T-helper 2 cell treated with Interferon-gamma antibody and Interleukin-4, amounts not matched to agents 5 μg/mL and 100 μg/mL, for 36 hours (primary cell): ENCODE results near the gene JSRP1.
"Not testable (repeated sequence)": the region's sequence is repeated elsewhere in the genome, so short reads cannot be mapped to it uniquely, and the experiment has no call there.

ENCODE experiments used
- DNase-seq: peaks from one replicate; pipeline ENCODE4 v3.0.0; 2021; ENCODE audit warnings: low spot score
- H3K27ac Mint-ChIP-seq: one replicate; pipeline ENCODE4 v1.8.0; 2021; ENCODE audit warnings: mild to moderate bottlenecking, mixed read lengths
- H3K27me3 Mint-ChIP-seq: one replicate; pipeline ENCODE4 v1.8.0; 2021; ENCODE audit warnings: low read depth, mixed read lengths
- H3K36me3 Mint-ChIP-seq: one replicate; pipeline ENCODE4 v1.8.0; 2021; ENCODE audit warnings: low read depth, mixed read lengths
- H3K4me1 Mint-ChIP-seq: one replicate; pipeline ENCODE4 v1.8.0; 2021; ENCODE audit warnings: low read depth, mixed read lengths
- H3K4me3 Mint-ChIP-seq: one replicate; pipeline ENCODE4 v1.8.0; 2022; ENCODE audit warnings: mild to moderate bottlenecking, moderate library complexity, mixed read lengths
- H3K9me3 Mint-ChIP-seq: one replicate; pipeline ENCODE4 v1.8.0; 2021; ENCODE audit warnings: mixed read lengths

The JSRP1 gene

GRCh38 chr19:2288338-2288817 is 32.2 kb upstream of the JSRP1 start:
- Mint-ChIP-seq H3K27ac (peak overlapping the region; percentile 98), H3K9me3 (no peaks in the 10 kb centered on the region), H3K36me3 (peaks cover 17% of the 10 kb centered on the region)

GRCh38 chr19:2287585-2288337 is 31.5 kb upstream of the JSRP1 start:
- peaks cover 4% of the 10 kb centered on the region for H3K27me3 Mint-ChIP-seq
- peaks cover 14% of the 10 kb centered on the region for H3K36me3 Mint-ChIP-seq
- peaks cover 18% of the 10 kb centered on the region for H3K4me1 Mint-ChIP-seq
- H3K9me3 Mint-ChIP-seq: no peaks in the 10 kb centered on the region
- no peak overlapping the region for H3K4me3 Mint-ChIP-seq
- H3K27ac Mint-ChIP-seq: peak overlapping the region; percentile 98
- no peak for DNase-seq

More at GRCh38 chr19:2288338-2288817, 32.2 kb upstream of the JSRP1 start:
- H3K27me3 Mint-ChIP-seq: no peaks in the 10 kb centered on the region
- DNase-seq: no peak
- peaks cover 15% of the 10 kb centered on the region for H3K4me1 Mint-ChIP-seq
- H3K4me3 Mint-ChIP-seq: peak overlapping the region; percentile 89

DNA sequence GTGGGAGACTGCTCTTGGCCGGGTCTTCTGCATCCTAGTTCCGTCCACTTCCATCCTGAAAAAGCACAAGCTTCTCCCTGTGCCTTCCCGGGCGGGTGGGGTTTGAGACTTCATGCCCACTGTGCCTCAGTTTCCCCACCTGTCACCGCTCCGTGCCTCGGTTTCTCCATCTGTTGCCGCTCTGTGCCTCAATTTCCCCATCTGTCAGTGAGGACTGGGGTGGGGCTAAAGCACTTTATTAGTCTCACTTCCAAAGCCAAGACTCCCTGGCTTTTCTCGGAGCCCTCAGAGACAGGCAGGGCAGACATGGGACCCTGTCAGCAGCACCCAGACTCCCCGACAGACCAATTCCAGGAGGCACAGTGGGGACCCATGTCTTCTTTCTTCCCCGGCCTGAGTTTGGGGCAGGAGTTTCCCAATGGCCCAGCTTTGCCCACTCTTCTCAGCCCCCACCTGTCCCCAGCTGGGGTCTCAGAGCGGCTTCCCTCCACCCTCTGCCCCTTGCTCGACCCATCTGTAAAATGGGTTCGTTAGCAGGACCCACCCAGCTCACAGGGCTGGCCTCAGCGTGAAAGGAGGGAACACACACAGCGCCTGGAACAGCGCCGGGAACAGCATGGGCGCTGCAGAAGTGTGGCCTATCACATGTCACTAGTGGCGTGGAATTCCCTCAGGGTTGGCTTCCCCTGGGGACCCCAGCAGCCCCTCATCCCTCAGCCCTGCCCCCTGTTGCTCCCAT is 30.4 kb upstream of the JSRP1 start:
- peaks cover 25% of the 10 kb centered on the region for H3K4me1 Mint-ChIP-seq
- H3K27me3 Mint-ChIP-seq: peaks cover 7% of the 10 kb centered on the region
- no peak overlapping the region for H3K4me3 Mint-ChIP-seq
- DNase-seq: no peak
- H3K9me3 Mint-ChIP-seq: no peaks in the 10 kb centered on the region
- H3K36me3 Mint-ChIP-seq: peaks cover 9% of the 10 kb centered on the region
- H3K27ac Mint-ChIP-seq: peak overlapping the region; percentile 7

GRCh38 chr19:2283835-2284507 is 27.8 kb upstream of the JSRP1 start:
- H3K27ac Mint-ChIP-seq: no peak overlapping the region
- H3K27me3 Mint-ChIP-seq: peaks cover 7% of the 10 kb centered on the region
- H3K9me3 Mint-ChIP-seq: no peaks in the 10 kb centered on the region
- no peak overlapping the region for H3K4me3 Mint-ChIP-seq
- no peaks in the 10 kb centered on the region for H3K36me3 Mint-ChIP-seq
- no peak for DNase-seq
- H3K4me1 Mint-ChIP-seq: peaks cover 17% of the 10 kb centered on the region

- no peak for DNase-seq
- peak overlapping the region; percentile 27 for H3K4me3 Mint-ChIP-seq
- peaks cover 9% of the 10 kb centered on the region for H3K4me1 Mint-ChIP-seq
- H3K9me3 Mint-ChIP-seq: no peaks in the 10 kb centered on the region
- peaks cover 7% of the 10 kb centered on the region for H3K27me3 Mint-ChIP-seq
- H3K36me3 Mint-ChIP-seq: no peaks in the 10 kb centered on the region
- no peak overlapping the region for H3K27ac Mint-ChIP-seq
Observed at GRCh38 chr19:2282862-2283237, 26.6 kb upstream of the JSRP1 start.

DNA sequence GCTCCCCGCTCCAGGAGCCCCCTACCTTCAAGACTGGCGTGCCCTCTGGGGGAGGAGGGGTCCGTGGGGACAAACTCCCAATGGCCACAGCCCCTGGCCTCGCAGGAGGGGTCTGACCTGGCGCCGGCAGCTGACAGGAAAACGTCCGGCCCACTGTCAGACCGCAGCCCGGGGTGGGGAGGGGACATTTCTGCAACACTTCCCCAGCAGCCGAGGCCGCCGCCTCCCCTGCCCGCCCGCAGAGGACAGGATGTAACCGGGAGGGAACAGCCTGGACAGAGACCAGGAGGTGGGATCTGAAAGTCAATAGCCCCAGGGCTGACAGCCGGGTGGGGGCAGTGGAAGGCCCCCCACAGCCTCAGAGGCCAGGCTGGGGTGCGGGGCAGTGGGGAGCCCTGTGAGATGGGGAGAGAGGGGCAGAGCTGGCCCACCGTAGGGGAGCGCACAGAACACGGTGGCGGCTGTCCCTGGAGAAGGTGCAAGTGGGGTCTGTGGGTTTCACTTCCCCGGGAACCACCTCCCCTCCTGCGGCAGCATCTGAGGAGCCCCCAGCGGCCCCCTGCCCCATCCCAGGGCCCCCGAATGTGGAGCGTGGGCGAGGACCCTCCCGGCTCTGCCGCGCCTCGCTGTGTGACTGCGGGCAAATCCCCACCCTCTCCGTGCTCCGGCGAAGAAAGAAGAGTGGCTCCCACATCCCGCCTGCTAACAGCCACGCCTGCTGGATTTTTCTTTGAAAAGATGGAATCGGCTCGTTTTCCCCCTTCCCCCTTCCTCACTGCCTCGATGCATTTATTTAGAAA is 26.0 kb upstream of the JSRP1 start, which contains the start of gene PEAK3:
PEAK3 (minus strand) TSS at position 114 of the 800 bp plus-strand sequence. CDS start 1,244 bp downstream, outside the sequence.
- Mint-ChIP-seq H3K27ac (peak within 1 kb of the TSS; percentile 49), H3K9me3 (no peaks in the 10 kb centered on the region), H3K36me3 (no peaks in the 10 kb centered on the region), H3K27me3 (peaks cover 7% of the 10 kb centered on the region), H3K4me1 (peaks cover 9% of the 10 kb centered on the region), H3K4me3 (peak within 1 kb of the TSS; percentile 73)
- peak; percentile 38 for DNase-seq

DNA sequence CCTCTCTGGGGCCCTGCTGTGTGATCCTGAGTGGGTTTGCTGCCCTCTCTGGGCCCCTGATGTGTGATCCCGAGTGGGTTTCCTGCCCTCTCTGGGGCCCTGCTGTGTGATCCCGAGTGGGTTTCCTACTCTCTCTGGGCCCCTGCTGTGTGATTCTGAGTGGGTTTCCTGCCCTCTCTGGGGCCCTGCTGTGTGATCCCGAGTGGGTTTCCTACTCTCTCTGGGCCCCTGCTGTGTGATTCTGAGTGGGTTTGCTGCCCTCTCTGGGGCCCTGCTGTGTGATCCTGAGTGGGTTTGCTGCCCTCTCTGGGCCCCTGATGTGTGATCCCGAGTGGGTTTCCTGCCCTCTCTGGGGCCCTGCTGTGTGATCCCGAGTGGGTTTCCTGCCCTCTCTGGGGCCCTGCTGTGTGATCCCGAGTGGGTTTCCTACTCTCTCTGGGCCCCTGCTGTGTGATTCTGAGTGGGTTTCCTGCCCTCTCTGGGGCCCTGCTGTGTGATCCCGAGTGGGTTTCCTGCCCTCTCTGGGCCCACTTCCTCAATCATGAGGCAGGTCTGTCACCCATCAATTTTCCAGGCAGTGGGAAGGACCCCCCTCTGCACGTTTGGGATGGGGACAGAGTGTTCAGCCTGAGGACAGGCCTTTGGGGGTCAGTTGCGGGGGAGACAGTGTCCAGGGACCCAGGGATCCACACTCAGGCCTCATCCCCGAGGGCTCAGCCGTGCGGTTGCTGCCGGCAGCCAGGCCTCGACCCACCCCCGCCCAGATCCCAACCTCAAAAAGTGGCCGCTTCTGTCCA is 25.2 kb upstream of the JSRP1 start:
- H3K27ac Mint-ChIP-seq, DNase-seq, H3K27me3 Mint-ChIP-seq, H3K36me3 Mint-ChIP-seq, H3K9me3 Mint-ChIP-seq, H3K4me1 Mint-ChIP-seq: not testable (repeated sequence)
- peak overlapping the region; percentile 73 for H3K4me3 Mint-ChIP-seq

DNA sequence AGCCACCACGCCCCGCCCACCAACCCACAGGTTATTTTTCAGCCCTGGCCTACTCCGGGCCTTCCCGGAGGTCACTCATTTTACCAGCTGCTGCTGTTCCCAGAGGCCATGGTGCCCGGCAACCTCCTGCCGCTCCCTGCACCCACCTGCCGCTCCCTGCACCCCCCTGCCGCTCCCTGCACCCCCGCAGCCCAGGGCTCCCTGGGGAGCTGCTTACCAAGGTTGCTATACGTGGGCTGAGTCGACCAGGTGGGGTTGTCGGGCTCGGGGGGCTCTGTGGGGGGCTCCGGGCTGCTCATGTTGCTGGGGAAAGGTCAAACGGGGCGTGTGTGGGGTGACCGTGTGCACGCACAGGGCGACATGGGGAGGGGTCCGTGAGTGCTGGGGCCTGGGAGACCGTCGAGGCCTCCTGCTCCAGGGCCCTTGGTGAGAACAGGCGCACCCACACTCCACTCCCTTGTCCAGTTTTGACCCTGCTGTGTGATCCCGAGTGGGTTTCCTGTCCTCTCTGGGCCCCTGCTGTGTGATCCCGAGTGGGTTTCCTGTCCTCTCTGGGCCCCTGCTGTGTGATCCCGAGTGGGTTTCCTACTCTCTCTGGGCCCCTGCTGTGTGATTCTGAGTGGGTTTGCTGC is 24.5 kb upstream of the JSRP1 start:
- peaks cover 7% of the 10 kb centered on the region for H3K27me3 Mint-ChIP-seq
- H3K4me1 Mint-ChIP-seq: peaks cover 9% of the 10 kb centered on the region
- H3K27ac Mint-ChIP-seq: no peak overlapping the region
- no peak for DNase-seq
- no peak overlapping the region for H3K4me3 Mint-ChIP-seq
- H3K9me3 Mint-ChIP-seq: no peaks in the 10 kb centered on the region
- H3K36me3 Mint-ChIP-seq: no peaks in the 10 kb centered on the region

- DNase-seq: no peak
- Mint-ChIP-seq H3K4me1 (peaks cover 22% of the 10 kb centered on the region), H3K27me3 (peaks cover 7% of the 10 kb centered on the region), H3K4me3 (no peak overlapping the region), H3K9me3 (no peaks in the 10 kb centered on the region), H3K27ac (no peak overlapping the region), H3K36me3 (peaks cover 13% of the 10 kb centered on the region)
Observed at GRCh38 chr19:2278459-2279158, 22.4 kb upstream of the JSRP1 start.

DNA sequence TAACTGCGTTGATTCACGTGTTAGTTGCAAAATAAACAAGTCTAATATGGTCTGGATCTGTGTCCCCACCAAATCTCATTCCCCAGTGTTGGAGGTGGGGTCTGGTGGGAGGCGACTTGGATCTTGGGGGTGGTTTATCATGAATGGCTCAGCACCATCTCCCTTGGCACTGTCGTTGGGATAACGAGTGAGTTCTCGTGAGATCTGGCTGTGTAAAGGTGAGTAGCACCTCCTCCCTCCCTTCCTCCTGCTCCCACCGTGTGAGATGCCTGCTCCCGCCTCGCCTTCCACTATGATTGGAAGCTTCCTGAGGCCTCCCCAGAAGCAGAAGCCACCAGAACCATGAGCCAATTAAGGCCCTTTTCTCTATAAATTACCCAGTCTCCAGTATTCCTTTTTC is 20.9 kb upstream of the JSRP1 start:
- Mint-ChIP-seq H3K9me3 (no peaks in the 10 kb centered on the region), H3K27ac (no peak overlapping the region), H3K4me1 (peaks cover 19% of the 10 kb centered on the region), H3K27me3 (no peaks in the 10 kb centered on the region), H3K36me3 (peaks cover 22% of the 10 kb centered on the region), H3K4me3 (no peak overlapping the region)
- DNase-seq: no peak

GRCh38 chr19:2276429-2276986 is 20.3 kb upstream of the JSRP1 start:
- peaks cover 26% of the 10 kb centered on the region for H3K36me3 Mint-ChIP-seq
- DNase-seq: no peak
- H3K4me1 Mint-ChIP-seq: peaks cover 21% of the 10 kb centered on the region
- H3K9me3 Mint-ChIP-seq: no peaks in the 10 kb centered on the region
- no peak overlapping the region for H3K4me3 Mint-ChIP-seq
- no peak overlapping the region for H3K27ac Mint-ChIP-seq
- H3K27me3 Mint-ChIP-seq: no peaks in the 10 kb centered on the region
